Large intestine (tissue), 3 donors: ENCODE data around the gene SMAD3. TPM values are rescaled to one million over a fixed set of nuclear protein-coding genes. Genes with fewer than 3 reads are reported as not detected.

Source experiments
- DNase-seq, 2 donors: peaks; one replicate each; pipeline versions ENCODE4 v3.0.0 to v3.0.0-alpha.2; 2013
- H3K27ac ChIP-seq: one replicate; pipeline ENCODE4 v1.5.1; 2013; ENCODE audit warnings: low read length
- H3K27me3 ChIP-seq: 2 replicates; pipeline ENCODE4 v1.6.1; 2013; ENCODE audit warnings: low read length; ENCODE audit not compliant: control insufficient read depth, insufficient read depth
- H3K36me3 ChIP-seq: 2 replicates; pipeline ENCODE4 v1.6.1; 2013; ENCODE audit warnings: low read length; ENCODE audit not compliant: control insufficient read depth, insufficient read depth
- H3K4me1 ChIP-seq: one replicate; pipeline ENCODE4 v1.6.1; 2013; ENCODE audit warnings: low read length; ENCODE audit not compliant: control insufficient read depth, insufficient read depth
- H3K4me3 ChIP-seq: one replicate; pipeline ENCODE4 v1.5.1; 2013; ENCODE audit warnings: low read length
- H3K9me3 ChIP-seq: one replicate; pipeline ENCODE4 v1.6.1; 2013; ENCODE audit warnings: mild to moderate bottlenecking, low read depth, low read length, moderate library complexity; ENCODE audit not compliant: control insufficient read depth
- WGBS: methylation state at CpG from one replicate; pipeline ENCODE4 v1.1.5; 2013; ENCODE audit warnings: low lambda C conversion rate; ENCODE audit not compliant: insufficient coverage; 5-methylcytosine and 5-hydroxymethylcytosine counted together
- polyA plus RNA-seq: library from polyadenylated mRNA; unstranded; fragments of 120-200 nt; gene quantifications from one replicate; pipeline ENCODE4 v1.2.1, GENCODE V29; 2013

SMAD3 gene
- polyA plus RNA-seq, 1 donor: 29.4 TPM

- no peak overlapping the region for H3K27ac ChIP-seq
- no CpG with 5 or more reads among the region's 18 CpGs for WGBS
- no peaks in the 10 kb centered on the region for H3K27me3 ChIP-seq
- peaks cover 80% of the 10 kb centered on the region for H3K36me3 ChIP-seq
- no peak for DNase-seq
- H3K9me3 ChIP-seq: no peaks in the 10 kb centered on the region
- no peak overlapping the region for H3K4me3 ChIP-seq
- no peaks in the 10 kb centered on the region for H3K4me1 ChIP-seq
Observed at GRCh38 chr15:67184208-67184925, 119.0 kb downstream of the SMAD3 start.

- Histone ChIP-seq H3K27me3 (no peaks in the 10 kb centered on the region), H3K27ac (no peak overlapping the region), H3K4me1 (peaks cover 3% of the 10 kb centered on the region), H3K36me3 (peaks cover 80% of the 10 kb centered on the region), H3K4me3 (no peak overlapping the region), H3K9me3 (no peaks in the 10 kb centered on the region)
- DNase-seq: no peak
- 100% methylated on average over 2 of the region's 6 CpGs for WGBS
Observed at GRCh38 chr15:67185051-67185450, 119.6 kb downstream of the SMAD3 start.

- no peaks in the 10 kb centered on the region for H3K27me3 ChIP-seq
- DNase-seq: no peak
- H3K4me1 ChIP-seq: peaks cover 9% of the 10 kb centered on the region
- H3K4me3 ChIP-seq: no peak overlapping the region
- peaks cover 81% of the 10 kb centered on the region for H3K36me3 ChIP-seq
- 83% methylated on average over 1 of the region's 9 CpGs for WGBS
- no peaks in the 10 kb centered on the region for H3K9me3 ChIP-seq
- H3K27ac ChIP-seq: no peak overlapping the region
Observed at GRCh38 chr15:67185621-67186225, 120.3 kb downstream of the SMAD3 start.

GRCh38 chr15:67186226-67186649 is 120.8 kb downstream of the SMAD3 start:
- Histone ChIP-seq H3K9me3 (no peaks in the 10 kb centered on the region), H3K36me3 (peaks cover 82% of the 10 kb centered on the region), H3K4me3 (no peak overlapping the region), H3K27me3 (no peaks in the 10 kb centered on the region), H3K4me1 (peaks cover 10% of the 10 kb centered on the region), H3K27ac (no peak overlapping the region)
- WGBS: 100% methylated on average over 1 of the region's 6 CpGs
- DNase-seq: no peak

GRCh38 chr15:67186688-67187087 is 121.3 kb downstream of the SMAD3 start:
- H3K27me3 ChIP-seq: no peaks in the 10 kb centered on the region
- H3K9me3 ChIP-seq: no peaks in the 10 kb centered on the region
- no CpG with 5 or more reads among the region's 4 CpGs for WGBS
- peaks cover 10% of the 10 kb centered on the region for H3K4me1 ChIP-seq
- no peak overlapping the region for H3K4me3 ChIP-seq
- DNase-seq: no peak
- no peak overlapping the region for H3K27ac ChIP-seq
- H3K36me3 ChIP-seq: peaks cover 87% of the 10 kb centered on the region

GRCh38 chr15:67187351-67187854 is 122.0 kb downstream of the SMAD3 start:
- no peak for DNase-seq
- Histone ChIP-seq H3K27me3 (no peaks in the 10 kb centered on the region), H3K9me3 (no peaks in the 10 kb centered on the region), H3K36me3 (peaks cover 90% of the 10 kb centered on the region), H3K4me1 (peaks cover 10% of the 10 kb centered on the region), H3K27ac (no peak overlapping the region), H3K4me3 (no peak overlapping the region)
- no CpG with 5 or more reads among the region's 12 CpGs for WGBS

- Histone ChIP-seq H3K4me3 (no peak overlapping the region), H3K9me3 (no peaks in the 10 kb centered on the region), H3K27me3 (no peaks in the 10 kb centered on the region), H3K36me3 (peaks cover 91% of the 10 kb centered on the region), H3K4me1 (peaks cover 10% of the 10 kb centered on the region), H3K27ac (peak overlapping the region; percentile 62)
- 67% methylated on average over 1 of the region's 8 CpGs for WGBS
- DNase-seq: peak in 1 of 2 donors; percentile 36
Observed at GRCh38 chr15:67188551-67189218, 123.3 kb downstream of the SMAD3 start.

GRCh38 chr15:67189326-67190051 is 124.1 kb downstream of the SMAD3 start:
- peak overlapping the region; percentile 62 for H3K27ac ChIP-seq
- no peaks in the 10 kb centered on the region for H3K9me3 ChIP-seq
- peaks cover 10% of the 10 kb centered on the region for H3K4me1 ChIP-seq
- H3K27me3 ChIP-seq: no peaks in the 10 kb centered on the region
- no peak overlapping the region for H3K4me3 ChIP-seq
- WGBS: 90% methylated on average over 2 of the region's 26 CpGs
- DNase-seq: no peak
- H3K36me3 ChIP-seq: peaks cover 88% of the 10 kb centered on the region

- WGBS: no CpG with 5 or more reads among the region's 2 CpGs
- Histone ChIP-seq H3K36me3 (peaks cover 80% of the 10 kb centered on the region), H3K27ac (peak overlapping the region; percentile 48)
Observed at GRCh38 chr15:67190326-67190725, 124.9 kb downstream of the SMAD3 start.

GRCh38 chr15:67190813-67191212 is 125.4 kb downstream of the SMAD3 start:
- peak; percentile 65 to 81 for DNase-seq
- peaks cover 75% of the 10 kb centered on the region for H3K36me3 ChIP-seq
- H3K9me3 ChIP-seq: no peaks in the 10 kb centered on the region
- peaks cover 10% of the 10 kb centered on the region for H3K4me1 ChIP-seq
- no peak overlapping the region for H3K4me3 ChIP-seq
- peak overlapping the region; percentile 48 for H3K27ac ChIP-seq
- no peaks in the 10 kb centered on the region for H3K27me3 ChIP-seq
- WGBS: 90% methylated on average over 2 of the region's 11 CpGs

More at GRCh38 chr15:67190326-67190725, 124.9 kb downstream of the SMAD3 start:
- H3K4me1 ChIP-seq: peaks cover 10% of the 10 kb centered on the region
- no peak overlapping the region for H3K4me3 ChIP-seq
- no peaks in the 10 kb centered on the region for H3K27me3 ChIP-seq
- DNase-seq: no peak
- no peaks in the 10 kb centered on the region for H3K9me3 ChIP-seq
